ENCODE results near the gene NBPF8. TPM values are rescaled to one million over a fixed set of nuclear protein-coding genes. Genes with fewer than 3 reads are reported as not detected.
"Not testable (repeated sequence)": the region's sequence is repeated elsewhere in the genome, so short reads cannot be mapped to it uniquely, and the experiment has no call there.

NBPF8 gene, protein sequence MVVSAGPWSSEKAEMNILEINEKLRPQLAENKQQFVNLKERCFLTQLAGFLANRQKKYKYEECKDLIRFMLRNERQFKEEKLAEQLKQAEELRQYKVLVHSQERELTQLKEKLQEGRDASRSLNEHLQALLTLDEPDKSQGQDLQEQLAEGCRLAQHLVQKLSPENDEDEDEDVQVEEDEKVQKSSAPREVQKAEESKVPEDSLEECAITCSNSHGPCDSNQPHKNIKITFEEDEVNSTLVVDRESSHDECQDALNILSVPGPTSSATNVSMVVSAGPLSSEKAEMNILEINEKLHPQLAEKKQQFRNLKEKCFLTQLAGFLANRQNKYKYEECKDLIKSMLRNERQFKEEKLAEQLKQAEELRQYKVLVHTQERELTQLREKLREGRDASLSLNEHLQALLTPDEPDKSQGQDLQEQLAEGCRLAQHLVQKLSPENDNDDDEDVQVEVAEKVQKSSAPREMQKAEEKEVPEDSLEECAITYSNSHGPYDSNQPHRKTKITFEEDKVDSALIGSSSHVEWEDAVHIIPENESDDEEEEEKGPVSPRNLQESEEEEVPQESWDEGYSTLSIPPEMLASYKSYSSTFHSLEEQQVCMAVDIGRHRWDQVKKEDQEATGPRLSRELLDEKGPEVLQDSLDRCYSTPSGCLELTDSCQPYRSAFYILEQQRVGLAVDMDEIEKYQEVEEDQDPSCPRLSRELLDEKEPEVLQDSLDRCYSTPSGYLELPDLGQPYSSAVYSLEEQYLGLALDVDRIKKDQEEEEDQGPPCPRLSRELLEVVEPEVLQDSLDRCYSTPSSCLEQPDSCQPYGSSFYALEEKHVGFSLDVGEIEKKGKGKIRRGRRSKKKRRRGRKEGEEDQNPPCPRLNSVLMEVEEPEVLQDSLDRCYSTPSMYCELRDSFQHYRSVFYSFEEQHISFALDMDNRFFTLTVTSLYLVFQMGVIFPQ
- total RNA-seq (10 to 100 TPM; 13.8 to 14.4 TPM), polyA plus RNA-seq (2.0 TPM)

DNA sequence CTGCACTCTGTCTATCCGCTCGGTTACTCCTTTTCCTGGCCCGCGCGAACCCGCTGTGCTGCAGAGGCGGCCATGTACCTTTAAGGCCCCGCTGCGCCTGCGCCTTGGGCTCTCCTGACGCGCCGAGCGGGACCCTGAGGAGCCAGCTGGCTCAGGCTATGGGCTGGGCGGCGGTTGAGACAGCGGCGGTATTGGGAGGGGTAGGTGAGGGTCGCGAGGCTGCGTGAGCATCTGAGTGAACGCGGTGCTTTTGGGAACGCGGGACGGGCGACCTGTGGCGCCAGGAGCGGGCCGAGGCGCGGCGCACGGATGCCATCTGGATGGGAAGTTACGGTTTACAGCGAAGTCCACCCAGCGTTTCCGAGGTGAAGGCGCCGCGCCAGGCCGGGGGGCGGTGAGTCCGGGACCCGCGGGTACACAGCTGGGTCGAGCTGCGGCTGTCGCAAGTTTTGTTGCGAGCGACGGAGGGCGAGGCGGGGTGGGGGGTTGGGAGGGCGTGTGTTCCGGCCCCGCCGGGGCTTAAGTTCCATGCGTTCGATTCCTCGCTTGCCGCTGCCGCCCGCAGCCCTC, at the start of gene NBPF8:
TSS of gene NBPF8 (plus strand) at position 125 of the 570 bp plus-strand sequence. CDS start 21,488 bp downstream, outside the sequence.
- H3K36me3 Mint-ChIP-seq; H3K4me1 Mint-ChIP-seq; CTCF ChIA-PET; H3K4me1 ChIP-seq (ENCODE audit: insufficient read depth, low read length); H3K9me3 Mint-ChIP-seq; H3K27me3 Mint-ChIP-seq; H3K36me3 ChIP-seq (ENCODE audit: insufficient read depth, low read length); POLR2A ChIA-PET; H3K27me3 ChIP-seq (ENCODE audit: insufficient read depth, low read length, poor library complexity, severe bottlenecking); H3K27ac ChIP-seq (ENCODE audit: low read depth, low read length); H3K9me3 ChIP-seq (ENCODE audit: low read length): not testable (repeated sequence)
- peak within 1 kb of the TSS; percentile 66 for H3K4me3 ChIP-seq (ENCODE audit: low read length)
- H3K27ac Mint-ChIP-seq: peak within 1 kb of the TSS; percentile 84 to 94 (median 89)
- DNase-seq: peak; percentile 54 to 81 (median 66)
- H3K4me3 Mint-ChIP-seq: peak within 1 kb of the TSS; percentile 86 to 99 (median 90)

DNA sequence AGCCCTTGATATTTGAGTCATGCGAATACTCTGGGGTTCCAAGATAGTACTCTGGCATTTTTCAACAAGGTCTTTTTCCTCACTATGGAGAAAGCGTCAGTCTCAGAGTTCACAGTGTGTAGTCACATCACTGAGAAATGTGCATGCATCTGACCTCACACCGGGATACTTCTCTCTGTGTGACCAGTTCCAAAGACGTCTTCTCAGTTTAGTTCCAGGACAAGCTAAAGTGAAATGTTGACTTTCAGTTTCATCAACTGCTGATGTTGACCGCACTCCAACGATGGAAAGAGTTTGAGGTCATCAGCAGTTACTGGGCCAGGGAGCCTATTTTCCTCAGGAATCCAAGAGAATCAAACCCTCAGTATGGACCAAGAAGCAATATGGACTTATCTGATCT, 47.1 kb upstream of the NBPF8 start:
- CTCF ChIA-PET; H3K4me1 ChIP-seq (ENCODE audit: insufficient read depth, low read length); DNase-seq; H3K4me3 Mint-ChIP-seq; H3K36me3 ChIP-seq (ENCODE audit: insufficient read depth, low read length); H3K36me3 Mint-ChIP-seq; H3K9me3 Mint-ChIP-seq; H3K4me3 ChIP-seq (ENCODE audit: low read length); H3K27me3 ChIP-seq (ENCODE audit: insufficient read depth, low read length, poor library complexity, severe bottlenecking); POLR2A ChIA-PET; H3K27ac ChIP-seq (ENCODE audit: low read depth, low read length); H3K4me1 Mint-ChIP-seq; H3K9me3 ChIP-seq (ENCODE audit: low read length); H3K27me3 Mint-ChIP-seq; H3K27ac Mint-ChIP-seq: not testable (repeated sequence)

DNA sequence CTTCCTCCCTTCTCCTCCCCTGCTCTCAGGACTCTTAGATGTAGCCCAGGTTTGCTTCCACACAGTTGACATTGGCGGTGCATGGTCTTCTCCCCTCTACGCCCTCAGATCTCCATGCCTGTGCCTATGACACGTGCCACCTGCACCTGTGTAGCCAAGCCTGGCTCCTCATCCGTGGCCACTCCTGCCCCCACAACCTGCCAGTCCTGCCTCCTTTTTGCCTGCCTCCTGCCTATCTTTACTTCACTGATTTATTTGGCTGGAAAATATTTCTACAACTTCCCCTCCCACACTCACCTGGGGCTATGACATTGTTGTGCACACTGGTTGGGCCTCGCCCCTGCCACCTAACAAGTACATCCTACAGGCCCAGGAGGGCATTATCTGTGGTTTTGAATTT, 28.2 kb upstream of the NBPF8 start:
- CTCF ChIA-PET; H3K9me3 ChIP-seq (ENCODE audit: low read length); H3K9me3 Mint-ChIP-seq; H3K4me3 ChIP-seq (ENCODE audit: low read length); H3K27ac ChIP-seq (ENCODE audit: low read depth, low read length); POLR2A ChIA-PET; DNase-seq; H3K27me3 Mint-ChIP-seq; H3K36me3 ChIP-seq (ENCODE audit: insufficient read depth, low read length); H3K27me3 ChIP-seq (ENCODE audit: insufficient read depth, low read length, poor library complexity, severe bottlenecking); H3K4me3 Mint-ChIP-seq; H3K36me3 Mint-ChIP-seq; H3K4me1 Mint-ChIP-seq; H3K4me1 ChIP-seq (ENCODE audit: insufficient read depth, low read length); H3K27ac Mint-ChIP-seq: not testable (repeated sequence)

DNA sequence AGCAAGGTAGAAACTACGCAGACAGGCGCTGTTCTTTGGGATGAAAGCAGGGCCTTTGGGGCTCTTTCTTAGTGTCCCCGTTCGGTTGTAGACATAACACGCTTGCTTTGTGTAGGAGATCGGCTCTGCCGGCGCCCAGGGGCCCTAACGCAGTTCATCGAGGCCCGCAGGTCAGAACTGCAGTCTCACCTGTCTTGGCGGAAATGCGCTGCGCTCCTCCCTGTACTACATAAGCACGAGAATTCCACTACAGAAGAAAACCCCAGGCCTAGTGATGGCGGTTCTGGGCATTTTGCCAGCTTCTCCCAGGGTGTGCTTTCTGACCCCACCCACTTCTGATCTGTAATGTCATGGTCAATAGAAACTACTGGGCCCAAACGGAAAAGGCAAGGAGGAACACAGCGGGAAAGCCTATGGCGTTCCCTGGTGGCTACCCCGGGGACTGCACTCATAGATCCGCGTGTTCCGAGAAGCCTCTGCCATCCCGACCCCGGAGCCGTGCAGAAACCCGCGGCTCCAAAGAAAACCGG, 26.2 kb upstream of the NBPF8 start:
- H3K27me3 Mint-ChIP-seq; H3K4me3 ChIP-seq (ENCODE audit: low read length); H3K4me1 ChIP-seq (ENCODE audit: insufficient read depth, low read length); POLR2A ChIA-PET; H3K27me3 ChIP-seq (ENCODE audit: insufficient read depth, low read length, poor library complexity, severe bottlenecking); H3K9me3 ChIP-seq (ENCODE audit: low read length); H3K36me3 ChIP-seq (ENCODE audit: insufficient read depth, low read length); H3K27ac ChIP-seq (ENCODE audit: low read depth, low read length); H3K4me1 Mint-ChIP-seq; H3K36me3 Mint-ChIP-seq; CTCF ChIA-PET; H3K9me3 Mint-ChIP-seq; H3K27ac Mint-ChIP-seq: not testable (repeated sequence)
- peak overlapping the region in 3 of 7 donors; percentile 15 to 66 (median 16) for H3K4me3 Mint-ChIP-seq
- DNase-seq: peak in 4 of 5 donors; percentile 5 to 63 (median 34)

DNA sequence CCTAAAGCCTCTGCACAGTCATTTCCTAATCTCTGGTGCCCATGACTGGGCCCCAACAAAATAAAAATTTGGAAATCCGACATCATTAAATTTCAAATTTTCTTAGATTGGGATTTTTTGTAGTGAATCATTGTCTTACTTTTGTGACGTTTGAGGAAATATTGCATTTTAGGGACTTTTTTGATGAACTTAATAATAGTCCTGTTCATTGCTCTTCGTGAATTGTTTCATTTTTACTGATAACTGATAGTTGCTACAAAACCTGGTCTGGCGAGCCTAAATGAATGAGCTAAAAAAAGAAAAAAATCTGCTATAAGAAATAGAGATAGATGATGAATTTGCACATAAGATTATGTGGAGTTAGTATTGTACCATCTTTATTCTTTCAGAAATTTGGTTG, 23.5 kb upstream of the NBPF8 start:
- CTCF ChIA-PET; DNase-seq; H3K36me3 ChIP-seq (ENCODE audit: insufficient read depth, low read length); H3K27me3 Mint-ChIP-seq; H3K4me1 ChIP-seq (ENCODE audit: insufficient read depth, low read length); H3K27ac ChIP-seq (ENCODE audit: low read depth, low read length); H3K9me3 ChIP-seq (ENCODE audit: low read length); H3K27me3 ChIP-seq (ENCODE audit: insufficient read depth, low read length, poor library complexity, severe bottlenecking); H3K27ac Mint-ChIP-seq; H3K4me1 Mint-ChIP-seq; POLR2A ChIA-PET; H3K36me3 Mint-ChIP-seq; H3K4me3 ChIP-seq (ENCODE audit: low read length); H3K9me3 Mint-ChIP-seq; H3K4me3 Mint-ChIP-seq: not testable (repeated sequence)

DNA sequence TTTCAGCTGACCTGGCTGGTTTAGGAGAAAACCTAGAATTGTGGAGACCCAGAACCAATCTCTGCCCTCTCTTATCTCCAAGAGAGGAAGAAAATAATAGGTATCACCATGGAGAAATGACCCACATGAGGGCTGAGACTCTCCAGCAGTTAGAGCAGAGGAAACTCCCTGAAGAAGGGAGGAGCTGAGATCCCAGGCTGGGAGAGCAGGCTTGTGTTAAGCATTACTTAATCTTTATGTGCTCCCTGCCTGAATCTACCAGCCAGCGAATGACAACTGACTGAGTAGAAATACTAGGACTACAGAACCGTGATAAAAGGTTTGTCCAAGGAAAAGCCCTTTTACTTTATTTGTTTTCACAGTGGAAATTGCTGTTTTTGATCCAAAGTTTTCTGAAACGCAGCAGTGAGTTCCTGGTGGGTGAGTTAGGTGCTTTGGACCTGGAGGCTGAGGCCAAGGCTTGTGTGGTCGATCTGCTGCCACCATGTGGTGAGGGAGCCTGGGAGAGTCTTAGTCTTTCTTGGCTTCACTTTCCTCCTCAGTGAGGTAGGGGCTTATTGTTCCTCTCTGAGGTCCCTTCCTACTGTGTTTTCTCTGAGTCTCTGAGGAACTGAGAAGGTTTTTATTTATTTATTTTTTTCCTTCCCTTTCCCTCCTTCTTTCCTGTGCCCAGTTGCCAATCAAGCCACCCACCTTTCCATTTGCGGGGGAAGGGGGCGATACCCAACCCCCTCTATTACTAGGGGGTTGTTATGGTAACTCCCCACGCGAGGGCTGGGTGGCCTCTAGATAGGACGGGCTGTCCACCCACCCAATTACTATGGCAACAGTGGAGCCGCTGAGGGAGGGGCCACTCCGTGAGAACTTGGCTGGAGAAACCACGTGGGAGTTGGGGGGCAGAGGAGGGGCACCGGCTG, 21.3 kb upstream of the NBPF8 start:
- H3K4me3 Mint-ChIP-seq; H3K9me3 ChIP-seq (ENCODE audit: low read length); H3K4me1 ChIP-seq (ENCODE audit: insufficient read depth, low read length); H3K36me3 Mint-ChIP-seq; CTCF ChIA-PET; H3K27me3 Mint-ChIP-seq; H3K4me3 ChIP-seq (ENCODE audit: low read length); H3K27me3 ChIP-seq (ENCODE audit: insufficient read depth, low read length, poor library complexity, severe bottlenecking); POLR2A ChIA-PET; H3K9me3 Mint-ChIP-seq; H3K27ac ChIP-seq (ENCODE audit: low read depth, low read length); H3K36me3 ChIP-seq (ENCODE audit: insufficient read depth, low read length); H3K27ac Mint-ChIP-seq; H3K4me1 Mint-ChIP-seq: not testable (repeated sequence)
- peak in 1 of 5 donors; percentile 7 for DNase-seq

DNA sequence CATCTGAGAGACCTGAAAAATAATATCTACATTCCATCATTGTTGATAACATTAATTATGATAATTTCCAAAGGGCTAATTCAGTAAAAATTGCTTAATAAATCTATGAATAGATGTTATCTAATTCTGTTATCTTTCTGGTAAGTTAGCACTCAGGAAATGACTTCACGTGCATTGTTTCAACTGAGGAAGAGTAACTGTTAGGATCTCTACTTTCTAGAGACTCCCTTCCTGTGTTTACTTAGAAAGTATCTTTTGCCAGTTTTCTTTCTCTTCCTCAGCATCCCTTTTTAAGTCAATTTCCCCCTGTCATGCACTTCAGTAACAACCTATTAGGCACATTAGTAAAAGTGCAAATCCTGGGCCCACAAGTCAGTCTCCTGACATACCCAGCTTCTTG, 9.5 kb upstream of the NBPF8 start:
- H3K4me3 Mint-ChIP-seq; CTCF ChIA-PET; H3K4me1 Mint-ChIP-seq; H3K27me3 Mint-ChIP-seq; H3K4me1 ChIP-seq (ENCODE audit: insufficient read depth, low read length); POLR2A ChIA-PET; H3K27ac ChIP-seq (ENCODE audit: low read depth, low read length); DNase-seq; H3K36me3 Mint-ChIP-seq; H3K36me3 ChIP-seq (ENCODE audit: insufficient read depth, low read length); H3K27ac Mint-ChIP-seq; H3K9me3 Mint-ChIP-seq; H3K27me3 ChIP-seq (ENCODE audit: insufficient read depth, low read length, poor library complexity, severe bottlenecking); H3K9me3 ChIP-seq (ENCODE audit: low read length); H3K4me3 ChIP-seq (ENCODE audit: low read length): not testable (repeated sequence)
